Smooth muscle cell (in vitro differentiated cells): ENCODE results near the gene TSPAN5. TPM values are rescaled to one million over a fixed set of nuclear protein-coding genes. Genes with fewer than 3 reads are reported as not detected.

Experiments used
- DNase-seq: peaks from one replicate; lab custom pipeline; 2025; ENCODE audit not compliant: unreplicated experiment; lab: John Stamatoyannopoulos, UW
- H2AFZ ChIP-seq: fragments of 200-600 bp; sonication (generic); 2 replicates; pipeline ENCODE4 v1.6.0; 2016; ENCODE audit warnings: antibody characterized with exemption, low read depth, mild to moderate bottlenecking
- H3F3A ChIP-seq: fragments of 200-600 bp; sonication (generic); 2 replicates; pipeline ENCODE4 v1.6.0; 2017; ENCODE audit warnings: antibody characterized with exemption, low read depth
- H3K27ac ChIP-seq: fragments of 200-600 bp; sonication (generic); 2 replicates; pipeline ENCODE4 v1.5.1; 2016; ENCODE audit warnings: low read depth, mild to moderate bottlenecking
- H3K27me3 ChIP-seq: fragments of 200-600 bp; sonication (generic); 2 replicates; pipeline ENCODE4 v1.6.1; 2016; ENCODE audit warnings: low read depth, mild to moderate bottlenecking
- H3K36me3 ChIP-seq: fragments of 200-600 bp; sonication (generic); 2 replicates; pipeline ENCODE4 v1.5.1; 2016; ENCODE audit warnings: low read depth
- H3K4me1 ChIP-seq: fragments of 200-600 bp; sonication (generic); 2 replicates; pipeline ENCODE4 v1.5.1; 2016; ENCODE audit warnings: low read depth
- H3K4me2 ChIP-seq: fragments of 200-600 bp; sonication (generic); 2 replicates; pipeline ENCODE4 v1.6.0; 2016; ENCODE audit warnings: mild to moderate bottlenecking
- H3K4me3 ChIP-seq: fragments of 200-600 bp; sonication (generic); 2 replicates; pipeline ENCODE4 v1.5.1; 2016; ENCODE audit warnings: mild to moderate bottlenecking
- H3K79me2 ChIP-seq: fragments of 200-600 bp; sonication (generic); 2 replicates; pipeline ENCODE4 v1.6.0; 2016; ENCODE audit warnings: low read depth, mild to moderate bottlenecking
- H3K9ac ChIP-seq: fragments of 200-600 bp; sonication (generic); 2 replicates; pipeline ENCODE4 v1.6.0; 2016; ENCODE audit warnings: low read depth
- H3K9me3 ChIP-seq: fragments of 200-600 bp; sonication (generic); replicated peaks from 2 replicates; pipeline ENCODE4 v1.5.1; 2016; ENCODE audit warnings: low read depth
- H4K20me1 ChIP-seq: fragments of 200-600 bp; sonication (generic); 2 replicates; pipeline ENCODE4 v1.6.0; 2016; ENCODE audit warnings: low read depth
- CTCF ChIP-seq: fragments of 200-600 bp; sonication (generic); IDR thresholded peaks from 2 replicates; pipeline ENCODE4 v1.5.1; 2017; ENCODE audit warnings: borderline replicate concordance, mild to moderate bottlenecking, antibody characterized with exemption; ENCODE audit not compliant: insufficient read depth, poor library complexity, severe bottlenecking
- WGBS: methylation state at CpG from one replicate; pipeline ENCODE4 v1.1.7; 2016; ENCODE audit warnings: low lambda C conversion rate; 5-methylcytosine and 5-hydroxymethylcytosine counted together
- polyA plus RNA-seq: library from polyadenylated mRNA; unstranded; fragments of >200 nt; fragmentation: Nextera tagmentation; extraction: Ambion mirVana; gene quantifications from 2 replicates; pipeline ENCODE4 v1.2.1, GENCODE V29; 2016
- total RNA-seq: library from RNA; depleted of rRNA; stranded (reverse); fragments of >200 nt; gene quantifications from 2 replicates; pipeline ENCODE4 v1.2.3, GENCODE V29; 2014

The TSPAN5 gene
- total and polyA plus RNA-seq, 2 experiments from 2014 or later = 28.3 to 35.8 TPM

- H3F3A ChIP-seq = peaks cover 5% of the 10 kb centered on the region
- H3K4me3 ChIP-seq = no peak overlapping the region
- peak overlapping the region; percentile 59 for H3K4me2 ChIP-seq
- no peak overlapping the region for H2AFZ ChIP-seq
- H3K27ac ChIP-seq = peak overlapping the region; percentile 83
- 97% methylated on average over 3 of the region's 3 CpGs for WGBS
- H3K79me2 ChIP-seq = peaks cover 99% of the 10 kb centered on the region
- TF ChIP-seq CTCF = no peak
- H3K9me3 ChIP-seq = no peaks in the 10 kb centered on the region
- H3K36me3 ChIP-seq = no peaks in the 10 kb centered on the region
- H4K20me1 ChIP-seq = peaks cover 7% of the 10 kb centered on the region
- H3K27me3 ChIP-seq = no peaks in the 10 kb centered on the region
- no peak for DNase-seq
- peaks cover 19% of the 10 kb centered on the region for H3K4me1 ChIP-seq
- peak overlapping the region; percentile 26 for H3K9ac ChIP-seq
These were observed 16.3 kb downstream of the TSPAN5 start for GRCh38 chr4:98641906-98642668.

DNA sequence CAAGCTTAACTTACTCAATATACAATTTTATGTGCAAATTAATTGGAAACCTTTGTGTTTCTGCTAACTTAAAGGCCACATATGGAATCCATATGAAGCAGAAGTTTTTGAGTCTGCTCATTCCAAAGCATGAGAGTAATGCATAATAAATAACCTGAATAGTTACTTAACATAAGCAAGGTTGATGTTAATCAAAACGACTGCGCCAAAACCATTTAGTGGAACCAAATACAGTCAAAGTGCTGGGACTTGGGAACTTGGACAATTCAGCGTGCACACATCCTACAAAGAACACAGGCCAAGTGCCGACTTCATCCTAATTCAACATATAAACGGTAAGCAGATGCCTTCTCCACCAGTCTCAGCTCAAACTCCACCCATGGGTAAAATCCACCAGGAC lies 17.0 kb downstream of the TSPAN5 start:
- no peak for TF ChIP-seq CTCF
- 95% methylated on average over 5 of the region's 5 CpGs for WGBS
- Histone ChIP-seq H2AFZ (no peak overlapping the region), H3K27ac (no peak overlapping the region), H3F3A (peaks cover 5% of the 10 kb centered on the region), H3K9me3 (no peaks in the 10 kb centered on the region), H3K36me3 (no peaks in the 10 kb centered on the region), H3K79me2 (peaks cover 99% of the 10 kb centered on the region), H3K4me2 (no peak overlapping the region), H3K9ac (no peak overlapping the region), H3K4me1 (peaks cover 19% of the 10 kb centered on the region), H4K20me1 (peaks cover 11% of the 10 kb centered on the region), H3K27me3 (no peaks in the 10 kb centered on the region), H3K4me3 (no peak overlapping the region)
- DNase-seq = no peak

DNA sequence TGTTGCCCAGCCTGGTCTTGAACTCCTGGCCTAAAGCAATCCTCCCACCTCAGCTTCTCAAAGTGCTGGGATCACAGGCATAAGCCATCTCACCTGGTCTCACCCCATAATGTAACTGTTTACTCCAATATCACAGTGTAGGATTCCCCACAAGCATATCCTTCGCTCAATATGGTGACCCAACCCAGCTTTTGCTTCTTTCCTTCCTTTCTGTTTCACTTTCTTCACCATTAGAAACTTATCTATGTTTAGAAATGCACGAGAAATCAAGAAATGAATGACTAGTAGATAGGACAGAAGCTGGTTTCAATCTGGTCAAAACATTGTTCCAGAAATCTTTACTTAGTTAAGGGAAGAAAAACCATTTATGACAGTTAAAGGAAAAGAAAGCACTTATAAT lies 18.9 kb downstream of the TSPAN5 start:
- Histone ChIP-seq H3K27me3 (no peaks in the 10 kb centered on the region), H3K4me1 (peaks cover 19% of the 10 kb centered on the region), H2AFZ (no peak overlapping the region), H3K9me3 (no peaks in the 10 kb centered on the region), H3K79me2 (peaks cover 99% of the 10 kb centered on the region), H3K4me2 (peak overlapping the region; percentile 49), H4K20me1 (peaks cover 14% of the 10 kb centered on the region), H3K27ac (peak overlapping the region; percentile 22), H3K4me3 (no peak overlapping the region), H3K9ac (no peak overlapping the region), H3F3A (peaks cover 5% of the 10 kb centered on the region), H3K36me3 (no peaks in the 10 kb centered on the region)
- WGBS = 76% methylated on average over 2 of the region's 2 CpGs
- DNase-seq = no peak
- no peak for TF ChIP-seq CTCF

- Histone ChIP-seq H3K79me2 (peaks cover 99% of the 10 kb centered on the region), H3K4me3 (no peak overlapping the region), H2AFZ (no peak overlapping the region), H3K4me1 (peaks cover 19% of the 10 kb centered on the region), H4K20me1 (peaks cover 14% of the 10 kb centered on the region), H3K9ac (no peak overlapping the region), H3K27me3 (no peaks in the 10 kb centered on the region), H3K36me3 (no peaks in the 10 kb centered on the region), H3K27ac (no peak overlapping the region), H3F3A (peaks cover 5% of the 10 kb centered on the region), H3K4me2 (no peak overlapping the region), H3K9me3 (no peaks in the 10 kb centered on the region)
- WGBS = 88% methylated on average over 2 of the region's 2 CpGs
- no peak for DNase-seq
- TF ChIP-seq CTCF = no peak
These were observed 19.3 kb downstream of the TSPAN5 start for GRCh38 chr4:98639108-98639507.
